GM12878 (cell line): Measurements from ENCODE around the gene ITGA2. TPM values are rescaled to one million over a fixed set of nuclear protein-coding genes. Genes with fewer than 3 reads are reported as not detected.

ENCODE experiments used
- ATAC-seq: fragments of 200-7000 bp; cut with Tn5 transposase; 3 replicates; pipeline ENCODE4 v1.9.1; 2020; ENCODE audit warnings: mild to moderate bottlenecking, moderate library complexity
- BruUV-seq: library from RNA; stranded (reverse); fragments of 400-500 nt; replicated peaks from 2 replicates; lab custom pipeline; 2021; lab: Mats Ljungman, UMichigan
- CTCF ChIA-PET: fragments of 300-600 bp; sonication (Branson Sonifier 250); formaldehyde crosslinking; extraction: SDS; loops from one replicate; lab custom pipeline; 2021; ENCODE audit warnings: inconsistent platforms; lab: Yijun Ruan, JAX
- POLR2A ChIA-PET: fragments of 350-600 bp; formaldehyde crosslinking; extraction: SDS; loops from one replicate; lab custom pipeline; 2021; ENCODE audit warnings: inconsistent platforms; lab: Charles Lee
- RAD21 ChIA-PET: fragments of 300-600 bp; sonication (Branson Sonifier 250); formaldehyde crosslinking; loops from one replicate; lab custom pipeline; 2023; ENCODE audit warnings: antibody characterized with exemption; ENCODE audit not compliant: unreplicated experiment; lab: Charles Lee
- SMC1A ChIA-PET: fragments of 300-600 bp; sonication (Branson Sonifier 250); formaldehyde crosslinking; loops from one replicate; lab custom pipeline; 2023; ENCODE audit not compliant: unreplicated experiment, uncharacterized antibody; lab: Charles Lee
- DNase-seq: peaks from one replicate; pipeline ENCODE4 v3.0.0-alpha.2; 2011; ENCODE audit warnings: low read depth, low spot score
- FAIRE-seq: peaks from 3 replicates; lab custom pipeline; 2011; peaks lifted over from hg19 to GRCh38; lab: Jason Lieb, UNC
- H2AFZ ChIP-seq: 2 replicates; pipeline ENCODE4 v1.6.0; 2011; ENCODE audit warnings: low read depth, low read length, control low read depth; ENCODE audit not compliant: control insufficient read depth
- H3K27ac ChIP-seq: 2 replicates; pipeline ENCODE4 v1.5.1; 2011; ENCODE audit warnings: control low read depth; ENCODE audit not compliant: control insufficient read depth, insufficient read depth
- H3K27me3 ChIP-seq, 2 experiments: replicated peaks in 1 of 2; 2 replicates each; pipeline versions ENCODE4 v1.6.0 to v1.6.1; 2011; ENCODE audit warnings: low read length in 1 of 2; ENCODE audit not compliant: control insufficient read depth in 2 of 2, insufficient read depth in 2 of 2
- H3K36me3 ChIP-seq, 2 experiments: 2 replicates each; pipeline ENCODE4 v1.5.1; 2011; ENCODE audit warnings: low read length in 1 of 2; ENCODE audit not compliant: control insufficient read depth in 2 of 2, insufficient read depth in 2 of 2
- H3K4me1 ChIP-seq: 2 replicates; pipeline ENCODE4 v1.6.1; 2011; ENCODE audit warnings: mild to moderate bottlenecking, low read length, moderate library complexity, mixed read lengths; ENCODE audit not compliant: control insufficient read depth, insufficient read depth
- H3K4me2 ChIP-seq: 2 replicates; pipeline ENCODE4 v1.6.0; 2011; ENCODE audit warnings: control low read depth; ENCODE audit not compliant: control insufficient read depth, insufficient read depth
- H3K4me3 ChIP-seq: fragments of 200-600 bp; sonication (generic); 2 replicates; pipeline ENCODE4 v1.5.1; 2016
- H3K79me2 ChIP-seq: 2 replicates; pipeline ENCODE4 v1.6.0; 2011; ENCODE audit warnings: low read length; ENCODE audit not compliant: control insufficient read depth, insufficient read depth
- H3K9ac ChIP-seq: 2 replicates; pipeline ENCODE4 v1.8.0; 2011; ENCODE audit warnings: low read length, control low read depth, mixed read lengths; ENCODE audit not compliant: control insufficient read depth, insufficient read depth
- H3K9me3 ChIP-seq: replicated peaks from 3 replicates; pipeline ENCODE4 v1.5.1; 2011; ENCODE audit warnings: mild to moderate bottlenecking, low read length; ENCODE audit not compliant: control insufficient read depth, insufficient read depth
- H4K20me1 ChIP-seq: 2 replicates; pipeline ENCODE4 v1.6.0; 2011; ENCODE audit not compliant: control insufficient read depth, insufficient read depth
- GATAD2B ChIP-seq: fragments of 450-650 bp; conservative IDR thresholded peaks from 2 replicates; pipeline ENCODE4 v1.6.1; 2017; ENCODE audit warnings: low read depth, mild to moderate bottlenecking, moderate library complexity
- NR2C2 ChIP-seq: IDR thresholded peaks from 2 replicates; pipeline ENCODE4 v1.6.1; 2011; ENCODE audit warnings: borderline replicate concordance, low read depth; ENCODE audit not compliant: control insufficient read depth, insufficient read length
- NR2F1 ChIP-seq: fragments of 450-650 bp; conservative IDR thresholded peaks from 2 replicates; pipeline ENCODE4 v1.6.1; 2017; ENCODE audit warnings: mild to moderate bottlenecking
- SMAD5 ChIP-seq: IDR thresholded peaks from 2 replicates; pipeline ENCODE4 v1.6.1; 2016; ENCODE audit warnings: antibody characterized with exemption, low read depth
- WGBS: methylation state at CpG from one replicate; pipeline ENCODE4 v1.1.6; 2016; ENCODE audit warnings: low lambda C conversion rate; ENCODE audit not compliant: insufficient replicate concordance, insufficient coverage; ENCODE audit errors: missing lambda C conversion rate; 5-methylcytosine and 5-hydroxymethylcytosine counted together
- in situ Hi-C: fragments of 300-500 bp; cut with MboI; formaldehyde crosslinking; loops from 9 replicates; pipeline ENCODE4 v1.14.3; 2018; ENCODE audit warnings: mixed read lengths
- intact Hi-C: fragments of 100-400 bp; cut with micrococcal nuclease; formaldehyde crosslinking; loops from one replicate; pipeline ENCODE4 v1.14.2; 2022; ENCODE audit not compliant: unreplicated experiment
- polyA plus RNA-seq, 11 experiments: library from polyadenylated mRNA; depleted of rRNA in 4 of 11; unstranded in 6 of 11; stranded (reverse) in 5 of 11; fragments of >200 nt; fragmentation: Nextera tagmentation in 4 of 11; fragmentation: Illumina TruSeq in 1 of 11; extraction: Ambion mirVana in 4 of 11; extraction: Trizol in 1 of 11; gene quantifications; 1 replicate in 1 of 11; 2 replicates in 10 of 11; pipeline versions ENCODE4 v1.2.1 to v1.2.3, GENCODE V29; 2011 to 2016; ENCODE audit warnings: inconsistent platforms in 2 of 11, missing spikeins in 2 of 11, low read depth in 1 of 11
- total RNA-seq, 4 experiments: library from RNA; depleted of rRNA in 3 of 4; stranded (reverse); fragments of >200 nt in 3 of 4; fragmentation: Illumina TruSeq in 1 of 4; extraction: Trizol in 1 of 4; gene quantifications; 2 replicates each; pipeline versions ENCODE4 v1.2.1 to v1.2.3, GENCODE V29; 2013 to 2021
- TF ChIP-seq, protein P1 (sequence below): fragments of 450-650 bp; IDR thresholded peaks from 2 replicates; pipeline ENCODE4 v1.6.1; 2018; ENCODE audit warnings: mild to moderate bottlenecking, low read depth, moderate library complexity; ENCODE audit not compliant: partially characterized antibody
- TF ChIP-seq, protein P2 (sequence below): IDR thresholded peaks from 2 replicates; pipeline ENCODE4 v1.6.1; 2011; ENCODE audit warnings: mild to moderate bottlenecking, low read depth, low read length, moderate library complexity; ENCODE audit not compliant: insufficient replicate concordance
- TF ChIP-seq, protein P3 (sequence below): IDR thresholded peaks from 2 replicates; pipeline ENCODE4 v1.6.1; 2012; ENCODE audit warnings: improper control_type of control experiment, low read depth, low read length; ENCODE audit not compliant: insufficient replicate concordance
- TF ChIP-seq, protein P4 (sequence below): fragments of 450-650 bp; IDR thresholded peaks from 2 replicates; pipeline ENCODE4 v1.6.1; 2018; ENCODE audit warnings: borderline replicate concordance, mild to moderate bottlenecking; ENCODE audit not compliant: partially characterized antibody

The ITGA2 gene
- total and polyA plus RNA-seq, 10 of the 15 experiments (the other 5 are each of a cell fraction or from before 2014, with no cell fraction given), result under 0.01 to 0.13 (median 0.03) TPM; not detected in 6

DNA sequence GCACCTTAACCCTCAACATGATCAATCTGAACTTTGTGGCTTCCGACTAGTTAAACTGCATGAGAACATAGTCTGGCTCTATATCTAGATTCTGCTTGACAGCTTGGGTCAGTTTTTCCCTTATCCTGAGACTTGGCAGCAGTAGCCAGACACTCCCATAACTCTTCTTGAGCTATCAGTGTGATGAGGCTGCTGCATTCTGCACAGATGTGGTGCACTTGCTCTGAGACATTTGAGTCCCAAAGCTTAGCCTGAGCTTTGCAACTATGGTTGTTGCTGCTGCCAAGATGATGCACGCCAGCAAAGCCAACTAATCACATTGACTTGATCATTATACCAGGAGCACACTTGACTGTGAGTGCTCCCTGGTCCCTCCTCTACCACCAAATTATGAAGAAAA lies 84.2 kb downstream of the ITGA2 start:
- FAIRE-seq, result no peak
- H4K20me1 ChIP-seq, result no peaks in the 10 kb centered on the region
- intact Hi-C loops (no loop called here), in situ Hi-C loops (no loop called here)
- H3K4me2 ChIP-seq, result no peak overlapping the region
- no TSS peak for BruUV-seq
- no peaks in the 10 kb centered on the region for H3K4me1 ChIP-seq
- no peaks in the 10 kb centered on the region for H3K79me2 ChIP-seq
- no peak overlapping the region for H2AFZ ChIP-seq
- peaks cover 0 to 3% of the 10 kb centered on the region in 2 experiments; a peak in 2 of 4 replicates for H3K27me3 ChIP-seq
- ChIA-PET SMC1A (interaction anchor here (1.4 kb wide), 1 partner anchor 10 kb away, joined by 3 read pairs; no protein-coding TSS in a partner anchor), CTCF (interaction anchor here (1.2 to 1.3 kb wide), 2 partner anchors 23 to 125 kb away, joined by 3 read pairs; no protein-coding TSS in a partner anchor), RAD21 (no interaction called here), POLR2A (interaction anchor here (0.7 to 0.9 kb wide), 2 partner anchors 9 to 20 kb away, joined by 3 read pairs; no protein-coding TSS in a partner anchor)
- H3K9ac ChIP-seq, result no peak overlapping the region
- no peak for TF ChIP-seq GATAD2B
- TF ChIP-seq NR2C2, result no peak
- no peak for TF ChIP-seq NR2F1
- TF ChIP-seq, protein P1, sequence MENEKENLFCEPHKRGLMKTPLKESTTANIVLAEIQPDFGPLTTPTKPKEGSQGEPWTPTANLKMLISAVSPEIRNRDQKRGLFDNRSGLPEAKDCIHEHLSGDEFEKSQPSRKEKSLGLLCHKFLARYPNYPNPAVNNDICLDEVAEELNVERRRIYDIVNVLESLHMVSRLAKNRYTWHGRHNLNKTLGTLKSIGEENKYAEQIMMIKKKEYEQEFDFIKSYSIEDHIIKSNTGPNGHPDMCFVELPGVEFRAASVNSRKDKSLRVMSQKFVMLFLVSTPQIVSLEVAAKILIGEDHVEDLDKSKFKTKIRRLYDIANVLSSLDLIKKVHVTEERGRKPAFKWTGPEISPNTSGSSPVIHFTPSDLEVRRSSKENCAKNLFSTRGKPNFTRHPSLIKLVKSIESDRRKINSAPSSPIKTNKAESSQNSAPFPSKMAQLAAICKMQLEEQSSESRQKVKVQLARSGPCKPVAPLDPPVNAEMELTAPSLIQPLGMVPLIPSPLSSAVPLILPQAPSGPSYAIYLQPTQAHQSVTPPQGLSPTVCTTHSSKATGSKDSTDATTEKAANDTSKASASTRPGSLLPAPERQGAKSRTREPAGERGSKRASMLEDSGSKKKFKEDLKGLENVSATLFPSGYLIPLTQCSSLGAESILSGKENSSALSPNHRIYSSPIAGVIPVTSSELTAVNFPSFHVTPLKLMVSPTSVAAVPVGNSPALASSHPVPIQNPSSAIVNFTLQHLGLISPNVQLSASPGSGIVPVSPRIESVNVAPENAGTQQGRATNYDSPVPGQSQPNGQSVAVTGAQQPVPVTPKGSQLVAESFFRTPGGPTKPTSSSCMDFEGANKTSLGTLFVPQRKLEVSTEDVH, result no peak
- TF ChIP-seq, protein P2, sequence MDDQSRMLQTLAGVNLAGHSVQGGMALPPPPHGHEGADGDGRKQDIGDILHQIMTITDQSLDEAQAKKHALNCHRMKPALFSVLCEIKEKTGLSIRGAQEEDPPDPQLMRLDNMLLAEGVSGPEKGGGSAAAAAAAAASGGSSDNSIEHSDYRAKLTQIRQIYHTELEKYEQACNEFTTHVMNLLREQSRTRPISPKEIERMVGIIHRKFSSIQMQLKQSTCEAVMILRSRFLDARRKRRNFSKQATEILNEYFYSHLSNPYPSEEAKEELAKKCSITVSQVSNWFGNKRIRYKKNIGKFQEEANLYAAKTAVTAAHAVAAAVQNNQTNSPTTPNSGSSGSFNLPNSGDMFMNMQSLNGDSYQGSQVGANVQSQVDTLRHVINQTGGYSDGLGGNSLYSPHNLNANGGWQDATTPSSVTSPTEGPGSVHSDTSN, result no peak
- TF ChIP-seq, protein P3, sequence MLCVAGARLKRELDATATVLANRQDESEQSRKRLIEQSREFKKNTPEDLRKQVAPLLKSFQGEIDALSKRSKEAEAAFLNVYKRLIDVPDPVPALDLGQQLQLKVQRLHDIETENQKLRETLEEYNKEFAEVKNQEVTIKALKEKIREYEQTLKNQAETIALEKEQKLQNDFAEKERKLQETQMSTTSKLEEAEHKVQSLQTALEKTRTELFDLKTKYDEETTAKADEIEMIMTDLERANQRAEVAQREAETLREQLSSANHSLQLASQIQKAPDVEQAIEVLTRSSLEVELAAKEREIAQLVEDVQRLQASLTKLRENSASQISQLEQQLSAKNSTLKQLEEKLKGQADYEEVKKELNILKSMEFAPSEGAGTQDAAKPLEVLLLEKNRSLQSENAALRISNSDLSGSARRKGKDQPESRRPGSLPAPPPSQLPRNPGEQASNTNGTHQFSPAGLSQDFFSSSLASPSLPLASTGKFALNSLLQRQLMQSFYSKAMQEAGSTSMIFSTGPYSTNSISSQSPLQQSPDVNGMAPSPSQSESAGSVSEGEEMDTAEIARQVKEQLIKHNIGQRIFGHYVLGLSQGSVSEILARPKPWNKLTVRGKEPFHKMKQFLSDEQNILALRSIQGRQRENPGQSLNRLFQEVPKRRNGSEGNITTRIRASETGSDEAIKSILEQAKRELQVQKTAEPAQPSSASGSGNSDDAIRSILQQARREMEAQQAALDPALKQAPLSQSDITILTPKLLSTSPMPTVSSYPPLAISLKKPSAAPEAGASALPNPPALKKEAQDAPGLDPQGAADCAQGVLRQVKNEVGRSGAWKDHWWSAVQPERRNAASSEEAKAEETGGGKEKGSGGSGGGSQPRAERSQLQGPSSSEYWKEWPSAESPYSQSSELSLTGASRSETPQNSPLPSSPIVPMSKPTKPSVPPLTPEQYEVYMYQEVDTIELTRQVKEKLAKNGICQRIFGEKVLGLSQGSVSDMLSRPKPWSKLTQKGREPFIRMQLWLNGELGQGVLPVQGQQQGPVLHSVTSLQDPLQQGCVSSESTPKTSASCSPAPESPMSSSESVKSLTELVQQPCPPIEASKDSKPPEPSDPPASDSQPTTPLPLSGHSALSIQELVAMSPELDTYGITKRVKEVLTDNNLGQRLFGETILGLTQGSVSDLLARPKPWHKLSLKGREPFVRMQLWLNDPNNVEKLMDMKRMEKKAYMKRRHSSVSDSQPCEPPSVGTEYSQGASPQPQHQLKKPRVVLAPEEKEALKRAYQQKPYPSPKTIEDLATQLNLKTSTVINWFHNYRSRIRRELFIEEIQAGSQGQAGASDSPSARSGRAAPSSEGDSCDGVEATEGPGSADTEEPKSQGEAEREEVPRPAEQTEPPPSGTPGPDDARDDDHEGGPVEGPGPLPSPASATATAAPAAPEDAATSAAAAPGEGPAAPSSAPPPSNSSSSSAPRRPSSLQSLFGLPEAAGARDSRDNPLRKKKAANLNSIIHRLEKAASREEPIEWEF, result no peak
- TF ChIP-seq SMAD5, result no peak
- TF ChIP-seq, protein P4, sequence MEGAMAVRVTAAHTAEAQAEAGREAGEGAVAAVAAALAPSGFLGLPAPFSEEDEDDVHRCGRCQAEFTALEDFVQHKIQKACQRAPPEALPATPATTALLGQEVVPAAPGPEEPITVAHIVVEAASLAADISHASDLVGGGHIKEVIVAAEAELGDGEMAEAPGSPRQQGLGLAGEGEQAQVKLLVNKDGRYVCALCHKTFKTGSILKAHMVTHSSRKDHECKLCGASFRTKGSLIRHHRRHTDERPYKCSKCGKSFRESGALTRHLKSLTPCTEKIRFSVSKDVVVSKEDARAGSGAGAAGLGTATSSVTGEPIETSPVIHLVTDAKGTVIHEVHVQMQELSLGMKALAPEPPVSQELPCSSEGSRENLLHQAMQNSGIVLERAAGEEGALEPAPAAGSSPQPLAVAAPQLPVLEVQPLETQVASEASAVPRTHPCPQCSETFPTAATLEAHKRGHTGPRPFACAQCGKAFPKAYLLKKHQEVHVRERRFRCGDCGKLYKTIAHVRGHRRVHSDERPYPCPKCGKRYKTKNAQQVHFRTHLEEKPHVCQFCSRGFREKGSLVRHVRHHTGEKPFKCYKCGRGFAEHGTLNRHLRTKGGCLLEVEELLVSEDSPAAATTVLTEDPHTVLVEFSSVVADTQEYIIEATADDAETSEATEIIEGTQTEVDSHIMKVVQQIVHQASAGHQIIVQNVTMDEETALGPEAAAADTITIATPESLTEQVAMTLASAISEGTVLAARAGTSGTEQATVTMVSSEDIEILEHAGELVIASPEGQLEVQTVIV, result no peak
- DNase-seq, result no peak
- H3K27ac ChIP-seq, result no peak overlapping the region
- H3K36me3 ChIP-seq, result no peaks in the 10 kb centered on the region
- ATAC-seq, result no peak
- 43% methylated on average over 2 of the region's 2 CpGs for WGBS
- no peaks in the 10 kb centered on the region for H3K9me3 ChIP-seq
- H3K4me3 ChIP-seq, result no peak overlapping the region
